Inflammatory macrophage (primary cell): ENCODE results near the gene NLRX1.
A peak's percentile ranks its signal among the peaks of the same experiment; 100 is the strongest.
"Not testable (repeated sequence)": the region's sequence is repeated elsewhere in the genome, so short reads cannot be mapped to it uniquely, and the experiment has no call there.

Source experiments
- DNase-seq, 2 donors: peaks; one replicate each; pipeline ENCODE4 v3.0.0-alpha.2; 2020 to 2022

NLRX1 gene

DNA sequence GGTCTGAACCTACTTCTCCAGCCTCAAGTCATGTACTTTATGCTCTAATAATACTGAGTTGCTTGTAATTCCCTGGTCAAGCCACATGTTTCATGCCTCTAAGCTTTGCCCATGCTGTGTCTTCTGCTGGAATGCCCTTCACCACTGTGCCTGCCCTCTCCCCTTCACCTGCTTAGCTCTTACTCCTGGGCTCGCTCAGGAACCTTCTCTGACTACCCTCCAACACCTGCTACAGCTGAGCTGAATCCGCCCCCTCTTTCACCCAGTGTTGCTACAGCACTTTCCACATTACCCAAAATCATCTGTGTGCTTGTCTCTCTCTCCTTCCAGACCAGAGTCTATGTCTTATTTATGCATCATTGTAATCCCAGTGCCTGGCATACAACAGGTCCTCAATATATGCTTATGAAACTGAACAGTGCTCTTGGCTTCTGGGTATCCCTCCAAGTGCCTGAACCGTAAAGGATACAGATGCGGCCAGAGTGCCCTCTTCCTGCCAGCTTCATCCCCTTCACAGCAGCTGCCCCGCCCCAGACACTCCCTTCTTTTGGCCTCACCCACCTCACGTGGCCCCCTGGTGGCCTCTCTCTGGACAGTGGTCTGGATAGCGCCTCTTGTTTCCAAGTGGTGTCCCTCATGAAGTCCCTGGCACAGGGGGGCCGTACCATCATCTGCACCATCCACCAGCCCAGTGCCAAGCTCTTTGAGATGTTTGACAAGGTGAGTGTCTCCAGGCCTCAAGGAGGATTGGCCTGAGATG, 12.6 kb upstream of the NLRX1 start:
- DNase-seq, result peak in 1 of 2 donors; percentile 29

DNA sequence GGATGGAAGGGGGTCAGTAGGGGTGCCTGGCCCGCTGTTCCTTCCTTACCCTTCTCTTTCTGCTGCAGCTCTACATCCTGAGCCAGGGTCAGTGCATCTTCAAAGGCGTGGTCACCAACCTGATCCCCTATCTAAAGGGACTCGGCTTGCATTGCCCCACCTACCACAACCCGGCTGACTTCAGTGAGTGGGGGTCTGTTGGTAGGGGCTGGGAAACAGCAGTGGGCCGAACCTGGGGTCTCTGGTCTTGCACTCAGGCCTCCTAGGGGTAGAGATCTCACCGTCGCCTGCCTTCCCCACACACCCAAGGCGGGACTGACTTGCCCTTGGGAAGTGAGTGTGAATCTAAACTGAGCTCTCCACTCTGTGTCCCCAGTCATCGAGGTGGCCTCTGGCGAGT, 12.0 kb upstream of the NLRX1 start:
- DNase-seq, result no peak

DNA sequence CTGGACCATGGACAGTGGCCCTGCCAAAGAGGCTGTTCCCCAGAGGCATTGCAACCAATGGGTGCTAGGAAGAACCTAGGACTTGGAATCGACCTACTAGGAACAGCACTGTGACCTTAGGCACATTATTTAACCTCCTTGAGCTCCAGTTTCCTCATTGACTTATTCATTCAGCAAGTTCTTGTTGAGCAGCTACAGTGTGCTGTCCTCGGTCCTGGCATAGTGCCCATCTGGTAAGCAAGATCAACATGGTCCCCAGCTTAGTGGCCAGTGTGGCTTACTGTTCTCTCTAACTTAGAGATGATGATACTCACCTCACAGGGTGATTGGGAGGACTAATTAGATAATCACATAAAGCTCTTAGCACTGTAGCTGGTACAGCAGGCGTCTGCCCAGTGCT, 11.5 kb upstream of the NLRX1 start:
- DNase-seq, result no peak

DNA sequence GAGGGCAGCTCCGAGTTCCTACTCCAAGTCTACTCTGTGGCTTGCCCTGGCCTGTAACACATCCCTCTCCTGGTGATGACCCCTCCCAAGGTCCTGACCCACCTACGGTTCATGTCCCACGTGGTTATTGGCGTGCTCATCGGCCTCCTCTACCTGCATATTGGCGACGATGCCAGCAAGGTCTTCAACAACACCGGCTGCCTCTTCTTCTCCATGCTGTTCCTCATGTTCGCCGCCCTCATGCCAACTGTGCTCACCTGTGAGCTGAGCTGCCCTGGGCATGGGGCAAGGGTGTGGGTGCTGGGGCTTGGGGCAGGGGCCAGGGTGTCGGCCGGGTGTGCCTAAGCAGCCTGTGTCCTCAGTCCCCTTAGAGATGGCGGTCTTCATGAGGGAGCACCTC, 10.1 kb upstream of the NLRX1 start:
- DNase-seq, result no peak

DNA sequence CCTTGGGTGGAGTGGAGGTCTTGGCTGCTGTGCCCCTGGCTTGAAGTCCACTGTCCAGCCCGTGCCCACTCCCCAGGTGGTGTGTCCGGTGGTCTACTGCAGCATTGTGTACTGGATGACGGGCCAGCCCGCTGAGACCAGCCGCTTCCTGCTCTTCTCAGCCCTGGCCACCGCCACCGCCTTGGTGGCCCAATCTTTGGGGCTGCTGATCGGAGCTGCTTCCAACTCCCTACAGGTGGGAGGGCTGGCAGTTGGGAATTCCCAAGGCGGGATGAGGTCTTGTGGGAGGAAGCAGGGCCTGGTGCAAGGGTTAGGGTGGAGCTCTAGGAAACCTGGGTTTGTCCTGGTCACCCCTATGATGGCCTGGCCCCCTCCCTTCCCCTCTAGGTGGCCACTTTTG, 8.4 kb upstream of the NLRX1 start:
- DNase-seq, result no peak

DNA sequence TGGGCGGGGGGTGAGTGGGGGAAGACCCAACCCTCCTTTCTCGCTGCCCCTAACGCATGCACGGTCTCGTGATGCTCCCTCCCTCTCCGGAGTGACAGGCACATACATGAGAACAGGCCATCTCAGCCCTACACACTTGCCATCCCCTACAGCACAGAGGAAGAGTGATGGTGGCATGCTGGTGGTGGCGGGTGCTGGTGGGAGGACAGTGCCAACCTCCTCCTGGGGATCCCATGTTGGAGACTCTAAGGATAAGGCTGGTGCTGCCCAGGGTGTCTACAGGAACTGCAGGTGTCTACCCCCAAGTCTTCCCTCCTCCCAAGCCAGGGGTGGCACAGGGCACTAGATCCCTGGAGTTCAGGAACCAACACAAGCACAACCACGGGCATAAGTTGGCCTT, 6.7 kb upstream of the NLRX1 start:
- DNase-seq, result no peak

DNA sequence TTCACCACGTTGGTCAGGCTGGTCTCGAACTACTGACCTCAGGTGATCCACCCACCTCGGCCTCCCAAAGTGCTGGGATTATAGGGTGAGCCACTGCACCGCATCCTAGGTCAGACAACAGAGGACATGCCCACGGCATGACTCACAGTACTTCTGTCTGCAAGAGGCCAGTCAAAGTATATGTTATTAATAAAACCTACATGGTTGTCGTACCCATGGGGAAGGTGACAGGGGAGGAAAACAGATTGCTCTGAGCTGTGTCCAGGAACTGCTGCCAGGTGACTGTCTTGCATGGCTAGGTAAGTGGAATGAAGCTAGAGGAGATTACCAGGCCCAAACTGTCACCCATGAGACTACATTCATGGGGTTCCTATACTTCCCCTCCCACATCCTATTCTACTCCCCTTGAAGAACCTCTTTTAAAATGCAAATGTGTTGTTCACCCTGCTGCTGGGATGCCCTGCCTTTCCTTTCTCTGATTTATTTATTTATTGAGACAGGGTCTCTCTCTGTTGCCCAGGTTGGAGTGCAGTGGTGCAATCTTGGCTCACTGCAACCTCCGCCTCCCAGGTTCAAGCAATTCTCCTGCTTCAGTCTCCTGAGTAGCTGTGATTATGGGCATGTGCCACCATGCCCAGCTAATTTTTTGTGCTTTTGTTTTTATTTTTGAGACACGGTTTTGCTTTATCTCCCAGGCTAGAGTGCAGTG, 2.0 kb upstream of the NLRX1 start:
- peak; percentile 18 to 45 for DNase-seq

DNA sequence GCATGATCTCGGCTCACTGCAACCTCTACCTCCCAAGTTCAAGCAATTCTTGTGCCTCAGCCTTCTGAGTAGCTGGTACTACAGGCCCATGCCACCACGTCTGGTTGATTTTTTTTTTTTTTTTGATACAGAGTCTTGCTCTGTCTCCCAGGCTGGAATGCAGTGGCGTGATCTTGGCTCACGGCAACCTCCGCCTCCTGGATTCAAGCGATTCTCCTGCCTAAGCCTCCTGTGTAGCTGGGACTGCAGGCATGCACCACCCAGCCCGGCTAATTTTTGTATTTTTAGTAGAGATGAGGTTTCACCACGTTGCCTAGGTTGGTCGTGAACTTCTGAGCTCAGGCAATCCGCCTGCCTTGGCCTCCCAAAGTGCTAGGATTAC, 1.5 kb upstream of the NLRX1 start:
- not testable (repeated sequence) for DNase-seq

DNA sequence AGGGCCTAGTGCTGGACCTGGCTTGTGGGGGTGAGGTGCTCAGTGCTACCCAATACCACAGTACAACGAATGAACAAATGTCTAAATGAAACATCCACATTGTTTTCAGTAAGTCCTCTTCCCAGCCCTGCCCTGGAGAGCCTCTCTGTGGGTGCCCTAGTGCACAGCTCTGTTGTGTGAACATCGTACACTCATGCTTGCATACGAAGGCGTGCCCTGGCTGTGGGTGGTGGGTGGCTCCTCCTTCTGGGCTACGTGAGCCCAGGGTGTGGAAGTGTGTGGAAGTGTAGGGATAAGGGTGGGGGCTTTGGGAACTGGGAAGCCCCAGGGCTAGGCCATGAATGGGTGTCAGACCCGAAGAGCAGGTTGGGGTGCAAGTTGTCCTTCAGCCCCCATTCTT, 592 bp upstream of the NLRX1 start:
- DNase-seq, result peak in 1 of 2 donors; percentile 58

DNA sequence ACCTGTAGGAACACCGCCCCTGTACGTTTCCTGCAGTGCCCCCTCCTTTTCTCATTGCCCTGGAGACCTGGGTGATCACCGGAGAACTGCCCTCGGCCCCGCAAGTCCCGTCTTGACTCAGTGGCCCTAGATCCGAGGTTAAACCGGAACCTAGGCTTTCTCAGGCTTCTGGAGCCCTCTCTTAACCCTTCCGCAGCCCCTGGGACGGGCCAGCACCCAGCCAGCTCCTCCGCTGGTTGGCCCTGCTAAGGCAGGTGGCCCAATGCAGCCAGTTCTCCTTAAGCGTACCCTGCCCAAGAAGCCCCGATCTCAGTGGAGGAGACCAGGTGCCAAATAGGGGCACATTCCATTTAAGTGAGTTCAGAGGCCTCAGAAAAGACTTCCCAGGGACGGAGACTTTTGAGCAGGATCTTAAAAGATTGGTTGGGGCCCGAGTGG, 776 bp downstream of the NLRX1 start:
- DNase-seq, result peak; percentile 33 to 53

DNA sequence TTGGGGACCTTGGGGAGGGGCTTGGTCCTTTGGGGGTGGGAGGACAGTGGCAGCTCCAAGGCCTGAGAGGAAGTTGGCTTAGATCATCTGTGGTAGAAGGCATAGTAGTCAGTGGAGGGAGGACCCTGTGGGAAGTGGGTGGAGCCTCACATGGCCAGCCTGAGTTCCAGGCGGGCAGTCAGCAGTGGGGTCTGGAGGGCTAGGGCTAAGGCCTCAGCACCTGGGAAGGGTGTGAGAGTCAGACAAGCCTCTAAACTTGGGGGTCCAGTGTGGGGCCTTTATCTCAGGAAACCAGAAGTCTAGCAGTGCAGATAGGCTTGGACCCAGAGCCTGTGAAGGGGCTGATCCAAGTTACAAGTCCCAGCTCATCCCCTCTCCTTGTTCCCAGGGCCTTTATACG, 4.0 kb downstream of the NLRX1 start:
- peak; percentile 64 to 77 for DNase-seq

DNA sequence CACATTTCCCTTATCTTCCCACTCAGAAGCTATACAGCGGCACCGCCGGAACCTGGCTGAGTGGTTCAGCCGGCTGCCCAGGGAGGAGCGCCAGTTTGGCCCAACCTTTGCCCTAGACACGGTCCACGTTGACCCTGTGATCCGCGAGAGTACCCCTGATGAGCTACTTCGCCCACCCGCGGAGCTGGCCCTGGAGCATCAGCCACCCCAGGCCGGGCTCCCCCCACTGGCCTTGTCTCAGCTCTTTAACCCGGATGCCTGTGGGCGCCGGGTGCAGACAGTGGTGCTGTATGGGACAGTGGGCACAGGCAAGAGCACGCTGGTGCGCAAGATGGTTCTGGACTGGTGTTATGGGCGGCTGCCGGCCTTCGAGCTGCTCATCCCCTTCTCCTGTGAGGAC, 4.9 kb downstream of the NLRX1 start:
- no peak for DNase-seq

DNA sequence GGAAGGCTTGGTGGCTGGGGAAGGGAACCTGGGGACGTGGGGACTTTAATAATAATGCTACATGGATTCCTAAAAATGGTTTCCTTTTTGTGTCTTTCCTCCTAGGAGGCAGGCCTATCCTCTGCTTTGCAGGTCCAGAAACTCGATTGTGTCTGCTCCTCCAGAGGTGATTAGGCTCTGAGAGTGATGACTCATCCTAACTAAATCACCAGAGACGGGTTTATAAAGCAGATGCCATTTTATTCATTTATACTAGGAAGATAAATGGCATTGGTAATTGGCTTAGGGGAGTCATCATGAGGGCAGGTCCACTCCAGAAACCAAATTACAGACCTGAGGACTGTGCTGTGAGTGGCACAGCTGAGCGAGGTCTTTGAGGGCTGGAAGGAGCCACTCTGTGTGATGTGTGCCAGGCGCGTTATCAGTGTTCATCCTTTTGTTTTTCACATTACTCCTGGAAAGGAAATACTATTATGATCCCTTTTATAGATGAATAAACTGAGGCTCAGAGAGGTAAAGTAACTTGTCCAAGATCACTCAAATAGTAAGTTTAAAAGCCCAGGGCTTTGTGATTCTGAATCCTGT, 7.1 kb downstream of the NLRX1 start:
- no peak for DNase-seq

DNA sequence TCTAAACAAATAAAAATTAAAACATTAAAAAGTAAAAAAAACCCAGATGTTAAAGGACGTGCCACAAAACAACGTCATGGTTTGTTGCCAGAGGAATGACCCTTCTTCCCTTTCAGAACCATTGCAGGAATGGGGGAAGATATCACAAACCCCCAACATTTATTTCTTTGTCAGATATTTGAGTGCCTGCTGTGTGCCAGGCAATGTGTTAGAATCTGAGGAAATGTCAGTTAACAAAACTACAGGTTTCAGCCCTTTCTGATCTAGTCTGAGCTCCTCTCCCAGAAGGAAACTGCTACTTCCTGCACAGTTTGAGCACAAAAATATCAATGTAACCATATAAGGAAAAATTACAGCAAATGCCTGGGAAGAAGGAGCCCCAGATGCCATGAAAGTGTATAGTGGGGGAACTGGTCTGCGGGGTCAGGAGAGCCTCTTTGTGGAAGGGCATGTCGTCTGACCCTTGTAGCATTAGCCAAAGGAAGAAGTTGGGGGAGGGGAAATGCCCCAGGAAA, 9.7 kb downstream of the NLRX1 start:
- DNase-seq, result peak in 1 of 2 donors; percentile 8

DNA sequence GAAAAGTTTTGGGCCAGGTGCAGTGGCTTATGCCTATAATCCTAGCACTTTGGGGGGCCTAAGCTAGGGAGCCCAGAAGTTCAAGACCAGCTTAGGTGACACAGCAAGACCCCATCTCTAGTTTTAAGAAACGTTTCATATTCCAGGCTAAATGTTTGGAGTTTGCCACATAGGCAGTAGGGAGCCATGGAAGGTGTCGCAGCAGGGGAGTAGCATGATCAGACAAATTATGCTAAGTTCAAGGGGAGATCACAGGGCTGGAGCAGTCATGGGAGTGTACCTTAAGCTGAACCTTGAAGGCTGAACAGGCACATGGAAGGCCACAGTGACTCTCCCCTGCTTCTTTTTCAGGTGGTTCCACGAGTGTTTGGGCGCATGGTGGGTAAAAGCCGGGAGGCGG, 10.8 kb downstream of the NLRX1 start:
- no peak for DNase-seq

DNA sequence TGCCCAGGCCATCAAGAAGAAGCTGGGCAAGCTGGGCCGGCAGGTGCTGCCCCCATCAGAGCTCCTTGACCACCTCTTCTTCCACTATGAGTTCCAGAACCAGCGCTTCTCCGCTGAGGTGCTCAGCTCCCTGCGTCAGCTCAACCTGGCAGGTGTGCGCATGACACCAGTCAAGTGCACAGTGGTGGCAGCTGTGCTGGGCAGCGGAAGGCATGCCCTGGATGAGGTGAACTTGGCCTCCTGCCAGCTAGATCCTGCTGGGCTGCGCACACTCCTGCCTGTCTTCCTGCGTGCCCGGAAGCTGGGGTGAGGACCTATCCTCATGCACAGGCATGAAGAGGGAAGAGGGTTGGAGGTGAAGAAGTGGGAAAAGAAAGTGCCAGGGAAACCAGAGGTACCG, 11.5 kb downstream of the NLRX1 start:
- no peak for DNase-seq

DNA sequence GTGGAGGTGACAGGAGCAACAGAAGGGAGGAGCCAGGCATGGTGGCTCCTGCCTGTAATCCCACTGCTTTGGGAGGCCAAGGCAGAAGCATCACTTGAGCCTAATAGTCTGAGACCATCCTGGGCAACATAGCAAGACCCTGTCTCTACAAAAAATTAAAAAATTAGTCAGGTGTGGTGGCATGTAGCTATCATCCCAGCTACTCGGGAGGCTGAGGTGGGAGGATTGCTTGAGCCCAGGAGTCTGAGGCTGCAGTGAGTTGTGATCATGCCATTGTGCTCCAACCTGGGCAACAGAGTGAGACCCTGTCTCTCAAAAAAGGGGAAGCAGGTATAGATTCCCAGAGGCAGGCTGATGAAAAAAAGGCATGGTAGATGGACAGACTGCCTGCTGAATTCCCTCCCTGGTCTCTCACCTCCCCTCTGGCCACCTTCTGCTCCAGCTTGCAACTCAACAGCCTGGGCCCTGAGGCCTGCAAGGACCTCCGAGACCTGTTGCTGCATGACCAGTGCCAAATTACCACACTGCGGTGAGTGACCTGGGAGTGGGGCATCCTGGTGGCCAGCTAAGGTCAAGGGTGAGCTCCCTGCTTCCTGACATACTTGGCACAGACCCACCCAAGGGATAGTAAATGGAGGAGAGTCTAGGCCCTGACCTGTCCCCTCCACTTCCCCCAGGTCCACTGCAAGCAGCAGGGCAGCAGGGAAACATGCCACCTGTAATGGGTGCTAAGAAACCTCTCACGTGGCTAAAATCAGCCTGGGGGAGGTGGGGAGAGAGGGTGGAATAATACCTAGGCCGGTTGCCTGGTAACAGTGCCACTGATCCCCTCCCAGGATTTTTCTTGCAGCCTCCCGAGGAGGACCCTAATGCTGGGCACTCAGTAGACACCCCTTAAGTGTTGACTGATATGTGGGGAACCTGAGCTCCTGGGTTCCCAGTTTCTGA, 12.5 kb downstream of the NLRX1 start:
- no peak for DNase-seq

DNA sequence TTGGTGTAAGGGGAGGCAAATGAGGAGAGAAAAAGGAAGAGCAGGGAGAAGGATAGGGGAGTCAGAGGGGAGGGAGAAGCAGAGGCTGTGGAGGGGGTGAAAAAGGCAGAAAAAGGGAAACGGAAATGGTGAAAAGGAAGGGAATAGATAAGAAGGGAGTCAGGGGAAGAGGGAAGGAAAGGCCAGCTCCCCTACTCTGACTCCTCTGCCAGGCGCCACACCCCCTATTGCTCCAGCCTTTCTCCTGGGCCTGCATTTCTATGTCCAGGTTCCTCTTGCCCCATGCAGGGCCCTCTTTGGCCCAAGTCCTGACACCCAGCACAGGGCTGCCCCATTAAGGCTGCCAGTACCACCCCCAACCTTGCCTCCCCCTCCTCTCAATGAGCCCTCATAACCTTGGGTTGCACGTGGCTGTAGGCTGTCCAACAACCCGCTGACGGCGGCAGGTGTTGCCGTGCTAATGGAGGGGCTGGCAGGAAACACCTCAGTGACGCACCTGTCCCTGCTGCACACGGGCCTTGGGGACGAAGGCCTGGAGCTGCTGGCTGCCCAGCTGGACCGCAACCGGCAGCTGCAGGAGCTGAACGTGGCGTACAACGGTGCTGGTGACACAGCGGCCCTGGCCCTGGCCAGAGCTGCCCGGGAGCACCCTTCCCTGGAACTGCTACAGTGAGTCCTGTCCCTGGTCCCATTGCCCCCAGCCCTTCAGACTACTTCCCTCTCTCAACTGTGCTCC, 13.3 kb downstream of the NLRX1 start:
- DNase-seq, result peak; percentile 18 to 29

DNA sequence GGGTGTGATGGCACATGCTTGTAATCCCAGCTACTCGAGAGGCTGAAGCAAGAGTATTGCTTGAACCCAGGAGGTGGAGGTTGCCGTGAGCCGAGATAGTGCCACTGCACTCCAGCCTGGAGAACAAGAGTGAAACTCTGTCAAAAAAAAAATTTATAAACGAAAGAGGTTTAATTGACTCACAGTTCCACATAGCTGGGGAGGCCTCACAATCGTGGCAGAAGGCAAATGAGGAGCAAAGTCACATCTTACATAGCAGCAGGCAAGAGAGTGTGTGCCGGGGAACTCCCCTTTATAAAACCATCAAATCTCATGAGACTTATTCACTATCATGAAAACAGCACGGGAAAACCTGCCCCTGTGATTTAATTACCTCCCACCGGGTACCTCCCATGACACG, 15.9 kb downstream of the NLRX1 start:
- not testable (repeated sequence) for DNase-seq

DNA sequence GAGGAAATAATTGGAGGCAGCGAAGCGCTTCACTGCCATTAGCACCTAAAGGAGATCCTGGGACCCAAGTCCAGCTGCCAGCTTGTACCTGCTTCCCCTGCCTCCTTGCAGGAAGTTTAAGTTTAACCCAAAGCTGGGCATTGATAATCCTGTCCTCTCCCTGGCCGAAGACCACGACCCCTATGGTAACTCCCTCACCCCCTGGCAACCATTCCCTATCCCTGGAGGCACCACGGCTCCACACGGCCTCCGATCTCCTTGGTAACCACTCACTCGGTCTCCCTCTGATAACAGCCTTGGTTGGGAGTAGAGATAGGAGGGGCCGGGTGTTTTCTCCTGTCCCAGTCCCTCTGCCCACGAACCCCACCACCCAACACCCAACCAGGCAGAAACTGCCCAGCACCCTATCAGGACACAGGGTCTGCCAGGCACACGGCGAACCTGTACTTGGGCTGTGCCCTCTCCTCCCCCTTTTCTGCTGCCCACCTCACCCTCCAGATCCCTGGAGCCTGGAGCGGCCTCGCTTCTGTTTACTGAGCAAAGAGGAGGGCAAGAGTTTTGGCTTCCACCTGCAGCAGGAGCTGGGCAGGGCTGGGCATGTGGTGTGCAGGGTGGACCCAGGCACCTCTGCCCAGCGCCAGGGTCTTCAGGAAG, 17.6 kb downstream of the NLRX1 start:
- no peak for DNase-seq
